SIG-M5 (cell line): ENCODE results near the gene FRMD4B.
A peak's percentile ranks its signal among the peaks of the same experiment; 100 is the strongest.

Source experiments
- DNase-seq: peaks from one replicate; lab custom pipeline; 2025; lab: John Stamatoyannopoulos, UW

The FRMD4B gene

GRCh38 chr3:69385723-69386555, at the start of gene FRMD4B:
Gene FRMD4B, minus strand, starts transcription at chr3:69386088. Its CDS starts 99 bp downstream, at chr3:69385989.
- no peak for DNase-seq

GRCh38 chr3:69433969-69434325, 48.1 kb upstream of the FRMD4B start:
- DNase-seq = no peak

GRCh38 chr3:69433121-69433968, 47.5 kb upstream of the FRMD4B start:
- no peak for DNase-seq

GRCh38 chr3:69428657-69429255, 42.9 kb upstream of the FRMD4B start:
- no peak for DNase-seq

GRCh38 chr3:69426967-69427304, 41.0 kb upstream of the FRMD4B start:
- no peak for DNase-seq

GRCh38 chr3:69426291-69426966, 40.5 kb upstream of the FRMD4B start:
- no peak for DNase-seq

GRCh38 chr3:69425249-69425648, 39.4 kb upstream of the FRMD4B start:
- no peak for DNase-seq

- DNase-seq = no peak
These were observed 37.7 kb upstream of the FRMD4B start for GRCh38 chr3:69423463-69424155.

GRCh38 chr3:69422751-69423150, 36.9 kb upstream of the FRMD4B start:
- DNase-seq = no peak

- no peak for DNase-seq
These were observed 35.1 kb upstream of the FRMD4B start for GRCh38 chr3:69420781-69421520.

GRCh38 chr3:69419276-69419675, 33.4 kb upstream of the FRMD4B start:
- no peak for DNase-seq

GRCh38 chr3:69417541-69418078, 31.7 kb upstream of the FRMD4B start:
- no peak for DNase-seq

- DNase-seq = no peak
These were observed 27.8 kb upstream of the FRMD4B start for GRCh38 chr3:69413551-69414207.

- no peak for DNase-seq
These were observed 25.5 kb upstream of the FRMD4B start for GRCh38 chr3:69411346-69411745.

- DNase-seq = peak; percentile 12
These were observed 24.4 kb upstream of the FRMD4B start for GRCh38 chr3:69410301-69410700.

- DNase-seq = no peak
These were observed 23.9 kb upstream of the FRMD4B start for GRCh38 chr3:69409831-69410230.

- no peak for DNase-seq
These were observed 23.1 kb upstream of the FRMD4B start for GRCh38 chr3:69409011-69409410.

- DNase-seq = no peak
These were observed 22.7 kb upstream of the FRMD4B start for GRCh38 chr3:69408542-69408941.

- DNase-seq = no peak
These were observed 22.0 kb upstream of the FRMD4B start for GRCh38 chr3:69407908-69408307.

- DNase-seq = no peak
These were observed 20.3 kb upstream of the FRMD4B start for GRCh38 chr3:69406163-69406562.
